Activated T-helper 9 cell treated with anti-CD3 and anti-CD28 coated beads, Interleukin-2, amount 50 U/mL, for 16 hours (primary cell): Measurements from ENCODE around the gene ST6GALNAC6.
"Not testable (repeated sequence)": the region's sequence is repeated elsewhere in the genome, so short reads cannot be mapped to it uniquely, and the experiment has no call there.

Experiments used
- DNase-seq: peaks from one replicate; pipeline ENCODE4 v3.0.0-alpha.2; 2020; ENCODE audit warnings: low read depth

The ST6GALNAC6 gene

GRCh38 chr9:127873223-127873691 is 26.1 kb downstream of the ST6GALNAC6 start:
- DNase-seq: no peak

GRCh38 chr9:127872369-127873222 is 26.8 kb downstream of the ST6GALNAC6 start:
- DNase-seq: no peak

- no peak for DNase-seq
Observed at GRCh38 chr9:127871531-127871930, 27.9 kb downstream of the ST6GALNAC6 start.

- DNase-seq: no peak
Observed at GRCh38 chr9:127870887-127871286, 28.5 kb downstream of the ST6GALNAC6 start.

GRCh38 chr9:127870153-127870491 is 29.3 kb downstream of the ST6GALNAC6 start:
- not testable (repeated sequence) for DNase-seq

DNA sequence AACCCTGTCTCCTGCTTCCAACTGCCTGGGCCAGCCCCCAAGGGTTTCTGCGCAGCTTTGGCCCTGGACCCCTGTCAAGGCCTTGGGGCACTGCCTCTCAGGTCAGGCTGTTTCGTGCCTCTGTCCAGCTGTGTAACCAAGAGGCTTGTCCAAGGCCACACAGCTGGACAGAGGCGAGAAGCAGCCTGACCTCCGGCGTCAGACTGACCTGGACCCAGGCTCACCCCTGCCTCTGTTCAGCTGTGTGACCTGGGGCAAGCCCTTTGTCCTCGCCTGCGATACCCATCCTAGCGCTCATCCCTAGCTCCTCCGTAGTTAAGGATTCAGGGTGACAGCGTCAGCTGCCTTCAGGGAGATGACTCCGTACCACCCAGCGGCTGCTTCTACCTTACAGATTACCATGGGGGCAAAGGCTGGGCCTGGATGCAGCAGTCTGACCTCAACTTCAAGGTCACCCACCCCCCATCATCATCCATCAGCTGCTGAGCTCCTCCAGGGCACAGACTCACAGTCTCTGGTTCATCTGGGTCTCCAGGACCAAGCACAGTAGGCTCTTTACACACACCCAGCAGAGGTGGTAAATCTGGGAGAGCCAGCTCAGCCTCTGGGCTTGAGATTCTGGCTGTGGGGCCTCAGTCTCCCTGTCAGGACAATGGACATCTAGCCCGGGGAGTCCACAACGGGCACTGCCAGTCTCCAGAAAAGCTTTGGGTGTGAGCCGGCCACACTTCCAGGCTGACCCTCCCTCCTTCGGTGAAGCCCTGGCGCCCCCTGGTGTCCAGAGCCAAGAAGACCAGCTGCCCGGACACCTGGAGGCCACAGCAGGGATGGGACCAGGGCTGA is 29.9 kb downstream of the ST6GALNAC6 start:
- peak; percentile 75 for DNase-seq

DNA sequence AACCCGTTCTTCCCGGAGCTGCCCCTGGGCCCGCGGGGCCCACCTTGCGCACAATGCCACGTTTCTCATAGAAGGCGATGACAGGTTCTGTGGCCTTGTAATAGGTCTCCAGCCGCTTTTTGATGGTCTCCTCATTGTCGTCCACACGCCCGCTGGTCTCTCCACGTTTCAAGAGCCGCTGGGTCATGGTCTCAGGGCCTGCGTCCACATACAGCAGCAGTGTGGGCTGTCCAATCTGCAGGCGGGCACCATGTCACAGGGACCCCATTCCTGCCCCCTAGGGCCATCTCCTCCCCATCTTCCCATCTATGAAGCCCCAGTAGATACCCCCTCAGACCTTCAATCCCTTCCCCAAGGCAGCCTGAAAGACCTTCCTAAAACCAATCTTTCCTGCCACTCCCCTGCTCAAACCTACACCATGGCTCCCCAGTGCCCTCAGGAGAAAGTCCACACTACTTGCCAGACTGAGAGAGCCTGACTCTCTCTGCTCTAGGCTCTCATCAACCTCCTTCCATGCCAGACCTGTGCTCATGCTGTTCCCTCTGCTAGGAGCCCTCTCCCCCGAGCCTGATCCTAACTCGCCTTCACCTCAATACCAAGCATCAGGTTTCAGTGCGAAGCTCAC is 31.0 kb downstream of the ST6GALNAC6 start:
- no peak for DNase-seq

GRCh38 chr9:127867356-127868277 is 31.8 kb downstream of the ST6GALNAC6 start:
- DNase-seq: no peak

GRCh38 chr9:127866535-127866934 is 32.9 kb downstream of the ST6GALNAC6 start:
- no peak for DNase-seq

- DNase-seq: no peak
Observed at GRCh38 chr9:127865645-127866464, 33.5 kb downstream of the ST6GALNAC6 start.

- no peak for DNase-seq
Observed at GRCh38 chr9:127863191-127863621, 36.2 kb downstream of the ST6GALNAC6 start.

DNA sequence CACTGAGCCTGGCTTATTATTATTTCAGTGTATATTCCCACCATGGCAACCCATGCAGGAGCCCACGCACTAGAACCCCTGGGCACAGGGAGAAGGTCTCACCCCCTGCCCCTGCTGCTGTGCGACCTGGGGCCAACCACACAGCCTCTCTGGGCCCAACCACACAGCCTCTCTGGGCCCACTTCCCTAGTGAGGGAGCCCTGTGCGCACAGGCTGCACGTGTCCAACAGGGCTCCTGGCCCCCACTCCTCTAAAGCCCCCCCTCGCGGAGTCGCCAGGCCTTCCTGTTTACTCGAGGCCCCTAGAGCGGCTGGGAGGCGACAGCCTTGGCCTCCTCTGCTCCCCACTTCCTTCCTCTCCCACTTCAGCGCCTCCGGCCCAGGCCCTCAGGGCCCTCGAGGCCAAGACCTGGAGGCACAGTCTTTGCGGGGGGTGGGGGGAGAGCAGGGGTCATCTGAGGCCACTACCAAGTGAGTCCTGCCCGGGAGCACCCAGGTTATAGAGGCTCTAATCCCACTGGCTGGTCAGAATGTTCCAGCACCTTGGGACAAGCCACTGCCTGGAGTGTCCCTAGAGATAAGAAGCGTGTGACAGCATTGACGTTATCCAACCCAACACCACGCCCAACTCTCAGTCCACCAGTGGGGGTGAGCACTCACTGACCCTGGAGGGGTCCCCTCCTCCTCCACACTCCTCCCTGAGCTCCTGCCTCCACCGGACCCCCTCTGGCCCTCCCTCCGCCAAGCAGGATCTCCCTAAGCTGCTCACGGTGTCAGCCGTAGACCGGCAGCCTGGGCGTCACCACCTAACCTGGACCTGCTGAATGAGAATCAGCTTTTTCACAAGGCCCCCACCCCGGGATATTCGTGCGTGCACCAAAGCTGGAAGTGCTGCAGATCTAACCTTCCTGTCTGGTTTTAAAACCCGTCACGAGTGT is 37.1 kb downstream of the ST6GALNAC6 start:
- DNase-seq: peak; percentile 25

DNA sequence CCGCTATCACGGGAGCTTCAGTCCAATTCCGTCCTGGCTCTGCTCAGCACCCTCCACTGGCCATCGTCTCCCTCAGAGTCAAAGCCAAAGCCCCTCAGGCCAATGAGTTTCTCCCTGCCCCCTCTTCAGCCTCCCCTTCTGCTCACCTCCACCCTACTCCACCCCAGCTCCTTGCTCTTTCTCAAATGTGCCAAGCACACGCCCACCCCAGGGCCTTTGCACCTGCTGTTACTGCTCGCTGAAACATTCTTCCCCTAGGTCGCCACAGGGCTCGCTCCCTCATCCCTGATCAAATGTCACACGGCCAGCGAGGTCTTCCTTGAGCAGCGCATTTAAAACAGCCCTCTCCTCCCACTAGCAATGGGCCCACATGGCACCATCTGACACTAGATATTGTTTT is 38.6 kb downstream of the ST6GALNAC6 start:
- DNase-seq: no peak

GRCh38 chr9:127860260-127860659 is 39.1 kb downstream of the ST6GALNAC6 start:
- no peak for DNase-seq

GRCh38 chr9:127858041-127858512 is 41.3 kb downstream of the ST6GALNAC6 start:
- no peak for DNase-seq

GRCh38 chr9:127857278-127857677 is 42.1 kb downstream of the ST6GALNAC6 start:
- no peak for DNase-seq

DNA sequence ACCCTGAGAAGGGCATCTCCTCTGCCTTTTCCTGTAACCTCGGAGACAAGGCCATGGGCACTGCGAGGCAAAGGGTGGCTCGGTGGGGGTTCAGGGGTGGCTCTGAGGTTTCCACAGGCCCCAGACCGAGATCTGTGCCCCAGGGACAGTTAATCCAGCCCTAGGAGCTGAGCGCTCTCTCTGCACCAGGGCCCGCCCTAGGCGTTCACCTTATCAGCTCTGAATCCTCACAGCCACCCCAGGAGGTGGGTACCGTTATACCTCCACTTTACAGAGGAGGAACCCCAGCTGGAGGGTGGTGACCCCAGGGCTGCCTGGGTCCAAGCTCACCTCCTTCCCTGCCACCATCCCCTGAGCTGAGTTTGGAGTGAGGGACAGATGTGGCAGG is 42.7 kb downstream of the ST6GALNAC6 start:
- DNase-seq: no peak

- no peak for DNase-seq
Observed at GRCh38 chr9:127856094-127856728, 43.2 kb downstream of the ST6GALNAC6 start.

- no peak for DNase-seq
Observed at GRCh38 chr9:127855522-127855921, 43.9 kb downstream of the ST6GALNAC6 start.
